Fibroblast of the aortic adventitia (primary cell): ENCODE measurements around the gene NCAM1. TPM values are rescaled to one million over a fixed set of nuclear protein-coding genes. Genes with fewer than 3 reads are reported as not detected.

Source experiments
- DNase-seq: peaks from one replicate; pipeline ENCODE4 v3.0.0-alpha.2; 2010; ENCODE audit warnings: low read depth
- H3K4me3 ChIP-seq: 2 replicates; pipeline ENCODE4 v1.5.1; 2011; ENCODE audit warnings: low read depth, mild to moderate bottlenecking, control low read depth, low read length, moderate library complexity
- total RNA-seq: library from RNA; depleted of rRNA; stranded (reverse); fragments of >200 nt; gene quantifications from 2 replicates; pipeline ENCODE4 v1.2.3, GENCODE V29; 2012; ENCODE audit warnings: low replicate concordance
- TF ChIP-seq, protein P1 (sequence below): IDR thresholded peaks from 2 replicates; pipeline ENCODE4 v1.5.1; 2011; ENCODE audit warnings: mild to moderate bottlenecking, low read length, control low read depth, inconsistent platforms; ENCODE audit not compliant: insufficient read depth

The NCAM1 gene
- total RNA-seq, 1 donor = 3.0 TPM

DNA sequence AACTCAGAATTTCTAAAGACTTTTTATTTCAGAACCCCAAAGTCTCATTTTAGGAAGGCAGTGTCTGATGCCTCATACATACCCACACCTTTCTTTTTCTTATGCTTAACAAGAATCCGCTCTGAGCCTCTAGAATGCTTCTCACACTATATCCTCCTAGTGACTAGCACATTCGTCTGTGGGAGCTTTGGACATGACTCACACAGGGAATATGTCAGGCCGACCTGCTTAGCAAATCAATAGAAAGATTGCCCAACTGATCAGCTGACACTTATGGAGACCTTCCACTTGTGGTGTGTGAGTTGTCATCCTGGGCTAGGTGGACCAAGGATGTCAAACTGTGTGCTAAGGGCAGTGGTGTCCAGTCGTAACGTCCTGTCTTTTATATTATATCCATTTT is 223.3 kb downstream of the NCAM1 start:
- H3K4me3 ChIP-seq = no peak overlapping the region
- DNase-seq = peak; percentile 83
- TF ChIP-seq, protein P1, sequence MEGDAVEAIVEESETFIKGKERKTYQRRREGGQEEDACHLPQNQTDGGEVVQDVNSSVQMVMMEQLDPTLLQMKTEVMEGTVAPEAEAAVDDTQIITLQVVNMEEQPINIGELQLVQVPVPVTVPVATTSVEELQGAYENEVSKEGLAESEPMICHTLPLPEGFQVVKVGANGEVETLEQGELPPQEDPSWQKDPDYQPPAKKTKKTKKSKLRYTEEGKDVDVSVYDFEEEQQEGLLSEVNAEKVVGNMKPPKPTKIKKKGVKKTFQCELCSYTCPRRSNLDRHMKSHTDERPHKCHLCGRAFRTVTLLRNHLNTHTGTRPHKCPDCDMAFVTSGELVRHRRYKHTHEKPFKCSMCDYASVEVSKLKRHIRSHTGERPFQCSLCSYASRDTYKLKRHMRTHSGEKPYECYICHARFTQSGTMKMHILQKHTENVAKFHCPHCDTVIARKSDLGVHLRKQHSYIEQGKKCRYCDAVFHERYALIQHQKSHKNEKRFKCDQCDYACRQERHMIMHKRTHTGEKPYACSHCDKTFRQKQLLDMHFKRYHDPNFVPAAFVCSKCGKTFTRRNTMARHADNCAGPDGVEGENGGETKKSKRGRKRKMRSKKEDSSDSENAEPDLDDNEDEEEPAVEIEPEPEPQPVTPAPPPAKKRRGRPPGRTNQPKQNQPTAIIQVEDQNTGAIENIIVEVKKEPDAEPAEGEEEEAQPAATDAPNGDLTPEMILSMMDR = no peak

DNA sequence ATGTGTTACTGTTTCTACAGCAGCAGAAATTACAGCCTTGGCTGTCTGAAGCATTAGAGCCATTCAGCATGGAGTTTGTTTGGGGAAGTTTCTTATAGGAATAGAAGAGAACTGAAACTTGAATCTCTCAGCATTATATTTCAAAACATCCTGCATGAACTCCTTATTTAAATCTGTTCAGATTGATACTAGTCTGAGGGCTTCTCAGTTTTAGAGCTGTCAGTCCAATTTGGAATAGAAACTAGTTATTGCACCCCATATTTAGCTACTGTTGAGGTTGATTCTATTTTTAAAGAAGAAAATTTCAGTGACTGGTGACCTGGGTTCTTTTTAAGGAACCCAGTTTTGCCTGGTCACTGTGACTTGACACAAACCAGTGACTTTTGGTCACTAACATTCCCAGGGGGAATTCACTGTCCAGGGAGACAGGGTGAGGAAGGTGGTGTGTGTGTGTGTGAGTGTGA is 227.2 kb downstream of the NCAM1 start:
- TF ChIP-seq, protein P1 = no peak
- no peak overlapping the region for H3K4me3 ChIP-seq
- DNase-seq = no peak

DNA sequence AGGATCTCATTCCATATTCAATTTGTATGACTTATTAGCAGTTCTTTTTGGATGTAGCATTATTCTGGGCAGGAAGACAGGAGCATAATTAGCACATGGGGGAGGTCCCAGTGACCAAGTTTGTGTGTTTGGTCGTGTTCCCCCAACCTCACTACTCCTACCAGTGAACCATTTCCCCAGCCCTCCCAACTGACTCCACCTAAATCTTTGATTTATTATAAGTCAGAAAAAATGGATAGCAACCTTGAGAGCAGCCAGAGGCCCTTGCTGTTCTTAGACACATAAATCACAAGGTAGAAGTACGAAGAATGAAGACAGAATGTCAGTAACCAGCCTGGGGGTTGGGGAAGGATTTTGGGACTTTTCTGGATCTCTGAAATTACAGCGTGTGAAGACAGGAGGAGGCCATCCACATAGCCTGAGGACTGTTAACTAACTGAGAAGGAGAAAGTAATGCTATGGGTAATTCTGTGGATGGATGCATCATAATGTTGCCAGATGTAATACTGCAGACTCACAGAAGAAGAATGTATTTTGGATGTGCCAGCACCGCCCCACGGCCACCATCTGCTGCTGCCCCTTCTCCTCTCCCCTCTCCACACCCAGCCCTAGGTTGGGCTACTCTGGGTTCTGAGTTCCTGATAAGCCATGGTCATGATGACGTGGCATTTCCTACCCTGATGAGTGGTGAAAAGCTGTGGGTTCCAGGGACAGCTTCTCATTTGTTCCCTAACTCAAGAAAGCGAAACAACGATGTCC is 228.9 kb downstream of the NCAM1 start:
- peak; percentile 85 for DNase-seq
- TF ChIP-seq, protein P1 = no peak
- H3K4me3 ChIP-seq = no peak overlapping the region

DNA sequence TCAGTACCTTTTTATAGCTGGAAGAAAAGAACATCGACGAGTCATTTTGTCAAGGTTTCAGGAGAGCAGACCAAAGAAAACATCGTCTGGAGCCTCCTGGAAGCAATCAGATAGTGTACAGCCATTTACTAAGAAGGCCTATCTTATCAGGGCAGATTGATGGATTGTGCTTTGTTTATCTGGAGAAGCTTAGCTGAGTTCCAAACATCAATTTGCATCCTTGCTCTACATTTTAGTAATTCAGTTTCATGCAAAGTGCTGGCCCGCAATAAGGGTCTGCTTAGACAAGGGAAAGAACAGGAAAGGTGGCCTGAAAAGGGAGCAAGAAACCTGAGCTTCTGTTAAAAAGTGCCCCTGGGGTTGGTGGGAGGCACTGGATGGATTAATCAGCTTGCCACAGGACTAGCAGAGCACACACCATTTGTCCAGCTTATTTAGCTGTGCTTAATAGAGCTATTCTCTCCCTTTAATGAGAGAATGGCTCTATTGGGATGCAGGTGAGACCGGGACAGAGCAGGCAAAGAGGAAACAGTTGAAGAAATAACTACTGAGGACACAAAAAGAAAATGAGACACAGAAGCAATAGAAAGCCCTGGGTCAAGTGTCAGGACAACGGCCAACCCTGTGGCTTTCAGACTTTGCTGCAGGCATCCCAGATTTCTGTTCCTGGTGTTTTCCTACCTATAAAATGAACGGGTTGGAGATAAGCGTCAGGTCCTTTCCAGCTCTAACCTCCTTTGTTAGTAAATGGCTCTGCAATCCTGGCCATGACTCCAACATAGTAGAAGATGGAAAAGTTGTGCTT is 231.1 kb downstream of the NCAM1 start:
- DNase-seq = peak; percentile 71
- no peak overlapping the region for H3K4me3 ChIP-seq
- TF ChIP-seq, protein P1 = no peak

DNA sequence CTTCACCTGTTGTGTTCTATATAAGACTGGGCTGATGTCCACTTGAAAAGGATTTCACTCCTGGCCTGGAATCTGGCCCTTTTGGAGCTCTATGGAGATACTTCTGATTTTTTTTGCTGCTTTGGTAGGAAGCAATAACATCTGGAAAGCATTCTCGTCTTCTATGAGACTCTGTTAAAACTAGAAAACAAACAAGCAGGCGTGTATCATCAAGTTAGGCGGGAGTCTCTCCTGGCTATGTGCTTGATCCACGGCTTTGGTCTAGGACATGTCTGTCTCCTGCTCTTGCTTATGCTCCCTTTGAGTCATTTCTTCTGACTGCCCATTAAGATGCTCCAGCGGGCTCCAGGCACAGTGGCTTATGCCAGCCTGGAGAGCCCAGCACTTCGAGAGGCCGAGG is 231.8 kb downstream of the NCAM1 start:
- H3K4me3 ChIP-seq = no peak overlapping the region
- DNase-seq = peak; percentile 22
- TF ChIP-seq, protein P1 = no peak

DNA sequence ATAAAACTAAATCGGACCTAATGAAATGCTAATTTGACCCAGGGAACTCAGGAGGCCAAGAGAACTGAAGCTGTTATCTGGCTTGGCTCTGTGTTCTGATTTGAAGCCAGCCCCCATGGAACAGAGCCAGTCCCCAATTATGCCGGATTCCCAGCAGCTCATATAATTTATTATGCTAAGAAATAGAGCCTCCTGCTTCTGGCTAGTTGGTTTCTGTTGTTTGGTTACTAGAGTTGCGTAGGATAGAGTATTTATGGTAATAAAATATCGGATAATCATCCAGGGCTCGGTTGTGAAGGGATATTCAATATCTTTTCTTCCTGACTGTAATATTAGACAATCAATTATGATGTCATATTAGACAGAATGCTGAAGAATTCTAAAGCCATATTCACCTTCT is 232.7 kb downstream of the NCAM1 start:
- peak; percentile 53 for DNase-seq
- TF ChIP-seq, protein P1 = no peak
- H3K4me3 ChIP-seq = no peak overlapping the region
